ENCODE data around the gene PIEZO2.

GRCh38 chr18:11176481-11176881, 27.1 kb upstream of the PIEZO2 start:
- TF ChIP-seq, protein P1, sequence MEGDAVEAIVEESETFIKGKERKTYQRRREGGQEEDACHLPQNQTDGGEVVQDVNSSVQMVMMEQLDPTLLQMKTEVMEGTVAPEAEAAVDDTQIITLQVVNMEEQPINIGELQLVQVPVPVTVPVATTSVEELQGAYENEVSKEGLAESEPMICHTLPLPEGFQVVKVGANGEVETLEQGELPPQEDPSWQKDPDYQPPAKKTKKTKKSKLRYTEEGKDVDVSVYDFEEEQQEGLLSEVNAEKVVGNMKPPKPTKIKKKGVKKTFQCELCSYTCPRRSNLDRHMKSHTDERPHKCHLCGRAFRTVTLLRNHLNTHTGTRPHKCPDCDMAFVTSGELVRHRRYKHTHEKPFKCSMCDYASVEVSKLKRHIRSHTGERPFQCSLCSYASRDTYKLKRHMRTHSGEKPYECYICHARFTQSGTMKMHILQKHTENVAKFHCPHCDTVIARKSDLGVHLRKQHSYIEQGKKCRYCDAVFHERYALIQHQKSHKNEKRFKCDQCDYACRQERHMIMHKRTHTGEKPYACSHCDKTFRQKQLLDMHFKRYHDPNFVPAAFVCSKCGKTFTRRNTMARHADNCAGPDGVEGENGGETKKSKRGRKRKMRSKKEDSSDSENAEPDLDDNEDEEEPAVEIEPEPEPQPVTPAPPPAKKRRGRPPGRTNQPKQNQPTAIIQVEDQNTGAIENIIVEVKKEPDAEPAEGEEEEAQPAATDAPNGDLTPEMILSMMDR (IDR thresholded peaks at IDR 0.05 in 8 of 11, conservative IDR thresholded peaks at IDR 0.05 in 3 of 11), result no peak
- no peak for TF ChIP-seq POLR2AphosphoS5 (IDR thresholded peaks at IDR 0.05)
- TF ChIP-seq POLR2A (IDR thresholded peaks at IDR 0.05), result no peak

Measured in spleen (tissue), 7 donors.